A549 treated with CORT108297 at 1 μM for 4 hours (cell line): ENCODE data around the gene SIK2. TPM values are rescaled to one million over a fixed set of nuclear protein-coding genes. Genes with fewer than 3 reads are reported as not detected.

ENCODE experiments used
- total RNA-seq: library from RNA; stranded (reverse); fragments of 200-300 nt; extraction: Qiagen RNA extraction; gene quantifications from 5 replicates; pipeline ENCODE4 v1.2.3, GENCODE V29; 2022

Gene SIK2
- 4.6 to 6.1 TPM (median 5.5 TPM) in 5 replicates for total RNA-seq

DNA sequence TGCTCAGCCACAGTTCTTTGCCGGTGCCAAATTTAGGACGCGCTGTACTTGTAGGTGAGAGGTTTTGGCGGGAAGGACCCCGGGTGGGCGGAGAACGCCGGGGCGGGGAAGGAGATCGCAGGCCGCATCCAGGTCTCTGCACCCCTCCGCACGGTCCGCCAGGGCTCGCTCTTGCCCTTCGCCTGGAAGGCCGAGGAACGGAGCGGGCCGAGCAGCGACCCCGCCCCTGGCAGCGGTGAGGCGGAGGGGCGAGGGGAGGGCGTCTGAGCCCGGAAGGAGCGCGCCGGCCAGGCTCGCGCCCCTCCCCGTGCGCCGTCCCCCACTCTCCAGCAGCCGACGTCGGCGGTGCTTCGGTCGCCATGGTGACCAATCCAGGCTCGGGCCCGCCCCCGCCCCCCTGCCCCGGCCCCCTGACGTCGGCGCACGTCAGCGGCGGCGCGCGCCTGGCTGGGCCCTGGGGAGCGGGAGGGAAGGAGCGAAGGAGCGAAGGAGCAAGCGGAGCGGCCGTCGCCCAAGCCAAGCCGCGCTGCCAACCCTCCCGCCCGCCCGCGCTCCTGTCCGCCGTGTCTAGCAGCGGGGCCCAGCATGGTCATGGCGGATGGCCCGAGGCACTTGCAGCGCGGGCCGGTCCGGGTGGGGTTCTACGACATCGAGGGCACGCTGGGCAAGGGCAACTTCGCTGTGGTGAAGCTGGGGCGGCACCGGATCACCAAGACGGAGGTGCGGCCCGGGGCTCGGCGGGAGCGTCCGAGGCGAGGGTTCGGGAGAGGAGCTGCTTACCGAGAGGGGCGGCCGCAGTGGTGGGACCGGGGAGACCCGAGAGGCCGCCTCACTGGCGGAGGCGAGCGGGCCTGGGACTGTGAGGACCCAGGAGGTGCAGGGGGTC is at the start of gene SIK2:
SIK2 (plus strand) TSS at position 471 of the 886 bp plus-strand sequence; CDS start at position 586, 115 bp downstream.

DNA sequence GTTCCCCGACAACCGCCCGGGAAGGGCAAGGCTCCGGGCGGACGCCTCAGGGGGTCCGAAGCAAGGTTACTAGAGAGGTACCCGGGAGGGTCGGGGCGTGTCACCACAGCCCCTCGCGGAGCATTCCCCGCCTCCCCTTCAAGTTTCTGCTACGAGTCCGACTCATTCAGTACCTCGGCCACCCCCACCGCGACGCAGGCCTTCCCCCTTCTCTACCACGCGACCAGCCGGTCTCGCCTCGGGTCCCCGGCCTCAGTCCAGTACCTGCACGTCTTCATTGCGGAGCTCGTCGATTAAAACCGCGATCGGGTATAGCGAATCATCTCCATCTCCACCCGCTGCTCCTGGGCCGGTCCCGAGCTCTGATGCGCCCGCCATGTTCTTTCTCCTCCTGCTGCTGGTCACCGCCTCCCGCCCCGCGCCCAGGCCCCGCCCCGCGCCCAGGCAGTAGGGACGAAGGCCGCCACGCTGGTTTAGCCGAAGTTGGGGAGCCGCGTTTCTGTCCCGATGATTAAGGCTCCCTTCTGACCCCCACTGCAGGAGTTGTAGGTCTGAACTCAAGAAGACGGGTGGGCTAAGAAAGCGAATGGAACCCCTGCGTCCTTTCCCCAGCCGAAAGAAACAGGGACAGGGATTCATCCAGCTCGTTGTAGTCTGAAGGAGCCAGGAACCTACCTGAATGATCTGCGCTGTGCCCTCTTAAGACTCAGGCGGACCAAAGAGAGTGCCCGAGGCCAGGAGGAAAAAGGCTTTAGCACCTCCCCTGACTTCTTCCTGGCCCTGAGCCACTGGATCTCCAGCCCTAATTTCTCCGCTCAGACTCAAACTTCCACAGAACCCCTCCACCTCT is 164.0 kb downstream of the SIK2 start, which contains the start of gene PPP2R1B:
PPP2R1B (minus strand) TSS at position 406 of the 850 bp plus-strand sequence; CDS start at position 378, 28 bp downstream.

Other genes starting within 250 kb of the SIK2 start
- not detected in 5 replicates for gene POU2AF1, start 223.2 kb upstream of the SIK2 start, total RNA-seq
- 0.08 to 0.18 TPM (median 0.12 TPM) in 3 of 5 replicates, not detected in the others for gene BTG4, start 90.1 kb upstream of the SIK2 start, total RNA-seq
- not detected in 5 replicates for gene HOATZ, start 87.7 kb upstream of the SIK2 start, total RNA-seq
- gene LAYN, start 61.7 kb upstream of the SIK2 start, total RNA-seq, result 4.3 to 6.5 TPM (median 4.9 TPM) in 5 replicates
- 14.1 to 18.7 TPM (median 17.8 TPM) in 5 replicates for gene PPP2R1B, start 163.9 kb downstream of the SIK2 start, total RNA-seq